Activated T-helper 17 cell treated with anti-CD3 and anti-CD28 coated beads, Interleukin-2, amount 50 U/mL, for 72 hours (primary cell): ENCODE measurements around the gene PLEKHG3. TPM values are rescaled to one million over a fixed set of nuclear protein-coding genes. Genes with fewer than 3 reads are reported as not detected.
"Not testable (repeated sequence)": the region's sequence is repeated elsewhere in the genome, so short reads cannot be mapped to it uniquely, and the experiment has no call there.

Experiments used
- ATAC-seq: fragments of 150-1000 bp; cut with Tn5 transposase; replicated peaks from 2 replicates; pipeline ENCODE4 v1.10.0; 2021; ENCODE audit warnings: mild to moderate bottlenecking, moderate library complexity
- H3K27ac Mint-ChIP-seq: one replicate; pipeline ENCODE4 v1.8.0; 2022; ENCODE audit warnings: mixed read lengths
- H3K27me3 Mint-ChIP-seq: one replicate; pipeline ENCODE4 v1.8.0; 2022; ENCODE audit warnings: mixed read lengths
- H3K36me3 Mint-ChIP-seq: one replicate; pipeline ENCODE4 v1.8.0; 2022; ENCODE audit warnings: low read depth, mild to moderate bottlenecking, mixed read lengths
- H3K4me1 Mint-ChIP-seq: one replicate; pipeline ENCODE4 v1.8.0; 2022; ENCODE audit warnings: mixed read lengths
- H3K4me3 Mint-ChIP-seq: one replicate; pipeline ENCODE4 v1.8.0; 2022; ENCODE audit warnings: mild to moderate bottlenecking, mixed read lengths
- H3K9me3 Mint-ChIP-seq: one replicate; pipeline ENCODE4 v1.8.0; 2022; ENCODE audit warnings: mixed read lengths
- total RNA-seq, 2 donors: library from RNA; stranded (reverse); gene quantifications; one replicate each; pipeline ENCODE4 v1.2.3, GENCODE V29; 2022

The PLEKHG3 gene
- 10 to 100 TPM; 17.2 to 19.2 TPM for total RNA-seq

GRCh38 chr14:64704143-64704742 lies at the start of gene PLEKHG3:
TSS of gene PLEKHG3 (plus strand) at chr14:64704424. CDS start at chr14:64727632, 23,208 bp downstream.
- H3K4me1 Mint-ChIP-seq, result peaks cover 43% of the 10 kb centered on the region
- ATAC-seq, result peak; percentile 36
- no peaks in the 10 kb centered on the region for H3K9me3 Mint-ChIP-seq
- no peaks in the 10 kb centered on the region for H3K27me3 Mint-ChIP-seq
- H3K4me3 Mint-ChIP-seq, result peak within 1 kb of the TSS; percentile 85
- H3K27ac Mint-ChIP-seq, result peak within 1 kb of the TSS; percentile 72
- H3K36me3 Mint-ChIP-seq, result no peaks in the 10 kb centered on the region

- Mint-ChIP-seq H3K36me3 (no peaks in the 10 kb centered on the region), H3K27me3 (peaks cover 3% of the 10 kb centered on the region), H3K4me3 (no peak overlapping the region), H3K4me1 (peaks cover 7% of the 10 kb centered on the region), H3K27ac (no peak overlapping the region), H3K9me3 (no peaks in the 10 kb centered on the region)
- no peak for ATAC-seq
Measured at GRCh38 chr14:64654901-64655300, 49.3 kb upstream of the PLEKHG3 start.

GRCh38 chr14:64656986-64657385 lies 47.2 kb upstream of the PLEKHG3 start:
- Mint-ChIP-seq H3K36me3 (no peaks in the 10 kb centered on the region), H3K27ac (no peak overlapping the region)
- no peak for ATAC-seq

GRCh38 chr14:64658201-64658600 lies 46.0 kb upstream of the PLEKHG3 start:
- H3K36me3 Mint-ChIP-seq, result no peaks in the 10 kb centered on the region
- no peak overlapping the region for H3K4me3 Mint-ChIP-seq
- no peaks in the 10 kb centered on the region for H3K9me3 Mint-ChIP-seq
- peaks cover 7% of the 10 kb centered on the region for H3K4me1 Mint-ChIP-seq
- no peak for ATAC-seq
- H3K27me3 Mint-ChIP-seq, result peaks cover 13% of the 10 kb centered on the region
- no peak overlapping the region for H3K27ac Mint-ChIP-seq

More at GRCh38 chr14:64656986-64657385, 47.2 kb upstream of the PLEKHG3 start:
- Mint-ChIP-seq H3K4me1 (peaks cover 7% of the 10 kb centered on the region), H3K4me3 (no peak overlapping the region), H3K9me3 (no peaks in the 10 kb centered on the region), H3K27me3 (peaks cover 13% of the 10 kb centered on the region)

GRCh38 chr14:64658700-64659264 lies 45.4 kb upstream of the PLEKHG3 start:
- not testable (repeated sequence) for H3K4me1 Mint-ChIP-seq, H3K9me3 Mint-ChIP-seq, ATAC-seq, H3K36me3 Mint-ChIP-seq, H3K27ac Mint-ChIP-seq
- peak overlapping the region; percentile 57 for H3K4me3 Mint-ChIP-seq
- peaks cover 13% of the 10 kb centered on the region for H3K27me3 Mint-ChIP-seq

- Mint-ChIP-seq H3K27ac (no peak overlapping the region), H3K4me3 (peak overlapping the region; percentile 57), H3K9me3 (no peaks in the 10 kb centered on the region), H3K27me3 (peaks cover 13% of the 10 kb centered on the region), H3K4me1 (peaks cover 2% of the 10 kb centered on the region), H3K36me3 (no peaks in the 10 kb centered on the region)
- no peak for ATAC-seq
Measured at GRCh38 chr14:64659366-64659765, 44.9 kb upstream of the PLEKHG3 start.

- Mint-ChIP-seq H3K27ac (no peak overlapping the region), H3K4me3 (no peak overlapping the region), H3K9me3 (no peaks in the 10 kb centered on the region), H3K4me1 (no peaks in the 10 kb centered on the region), H3K36me3 (no peaks in the 10 kb centered on the region), H3K27me3 (peaks cover 13% of the 10 kb centered on the region)
- ATAC-seq, result no peak
Measured at GRCh38 chr14:64663174-64663573, 41.0 kb upstream of the PLEKHG3 start.

- Mint-ChIP-seq H3K36me3 (no peaks in the 10 kb centered on the region), H3K4me1 (peaks cover 16% of the 10 kb centered on the region), H3K27ac (no peak overlapping the region), H3K9me3 (peaks cover 4% of the 10 kb centered on the region), H3K4me3 (no peak overlapping the region), H3K27me3 (no peaks in the 10 kb centered on the region)
- ATAC-seq, result peak; percentile 57
Measured at GRCh38 chr14:64671591-64671990, 32.6 kb upstream of the PLEKHG3 start.

GRCh38 chr14:64673316-64673715 lies 30.9 kb upstream of the PLEKHG3 start:
- ATAC-seq, result no peak
- no peaks in the 10 kb centered on the region for H3K27me3 Mint-ChIP-seq
- peak overlapping the region; percentile 17 for H3K27ac Mint-ChIP-seq
- H3K4me3 Mint-ChIP-seq, result peak overlapping the region; percentile 14
- peaks cover 4% of the 10 kb centered on the region for H3K9me3 Mint-ChIP-seq
- peaks cover 23% of the 10 kb centered on the region for H3K4me1 Mint-ChIP-seq
- no peaks in the 10 kb centered on the region for H3K36me3 Mint-ChIP-seq

- H3K27me3 Mint-ChIP-seq, result no peaks in the 10 kb centered on the region
- no peaks in the 10 kb centered on the region for H3K36me3 Mint-ChIP-seq
- H3K4me1 Mint-ChIP-seq, result peaks cover 23% of the 10 kb centered on the region
- H3K9me3 Mint-ChIP-seq, result peaks cover 4% of the 10 kb centered on the region
- peak overlapping the region; percentile 20 for H3K4me3 Mint-ChIP-seq
- ATAC-seq, result peak; percentile 87
- peak overlapping the region; percentile 2 for H3K27ac Mint-ChIP-seq
Measured at GRCh38 chr14:64673748-64674147, 30.5 kb upstream of the PLEKHG3 start.

- Mint-ChIP-seq H3K27me3 (no peaks in the 10 kb centered on the region), H3K27ac (no peak overlapping the region), H3K4me1 (peaks cover 23% of the 10 kb centered on the region), H3K4me3 (no peak overlapping the region), H3K36me3 (no peaks in the 10 kb centered on the region), H3K9me3 (peaks cover 4% of the 10 kb centered on the region)
- ATAC-seq, result no peak
Measured at GRCh38 chr14:64674829-64675228, 29.4 kb upstream of the PLEKHG3 start.

- Mint-ChIP-seq H3K27ac (no peak overlapping the region), H3K27me3 (no peaks in the 10 kb centered on the region), H3K9me3 (peaks cover 4% of the 10 kb centered on the region), H3K4me1 (peaks cover 23% of the 10 kb centered on the region), H3K4me3 (no peak overlapping the region), H3K36me3 (no peaks in the 10 kb centered on the region)
- ATAC-seq, result no peak
Measured at GRCh38 chr14:64675312-64675711, 28.9 kb upstream of the PLEKHG3 start.

GRCh38 chr14:64676410-64677008 lies 27.7 kb upstream of the PLEKHG3 start:
- Mint-ChIP-seq H3K27me3 (no peaks in the 10 kb centered on the region), H3K27ac (peak overlapping the region; percentile 34), H3K9me3 (peaks cover 4% of the 10 kb centered on the region), H3K4me1 (peaks cover 23% of the 10 kb centered on the region), H3K4me3 (no peak overlapping the region), H3K36me3 (no peaks in the 10 kb centered on the region)
- peak; percentile 61 for ATAC-seq

- H3K9me3 Mint-ChIP-seq, result no peaks in the 10 kb centered on the region
- peak overlapping the region; percentile 49 for H3K27ac Mint-ChIP-seq
- no peaks in the 10 kb centered on the region for H3K27me3 Mint-ChIP-seq
- peak; percentile 47 for ATAC-seq
- no peak overlapping the region for H3K4me3 Mint-ChIP-seq
- no peaks in the 10 kb centered on the region for H3K36me3 Mint-ChIP-seq
- peaks cover 11% of the 10 kb centered on the region for H3K4me1 Mint-ChIP-seq
Measured at GRCh38 chr14:64680013-64680713, 24.1 kb upstream of the PLEKHG3 start.

- Mint-ChIP-seq H3K9me3 (no peaks in the 10 kb centered on the region), H3K4me1 (peaks cover 11% of the 10 kb centered on the region), H3K27me3 (no peaks in the 10 kb centered on the region), H3K36me3 (no peaks in the 10 kb centered on the region), H3K27ac (peak overlapping the region; percentile 49), H3K4me3 (no peak overlapping the region)
- no peak for ATAC-seq
Measured at GRCh38 chr14:64680714-64681065, 23.5 kb upstream of the PLEKHG3 start.
